Tibial artery (tissue), 4 donors: ENCODE results near the gene FLACC1.

Experiments
- DNase-seq, 2 donors: peaks; one replicate each; pipeline ENCODE4 v3.0.0-alpha.2; 2019
- H3K27ac ChIP-seq, 2 donors: fragments of 200-600 bp; sonication (generic) in 1 of 2; 1 replicate in 1 of 2; 2 replicates in 1 of 2; pipeline ENCODE4 v1.5.1; 2018 to 2019; ENCODE audit warnings: mild to moderate bottlenecking in 1 of 2
- H3K27me3 ChIP-seq, 2 donors: fragments of 200-600 bp; sonication (generic) in 1 of 2; one replicate each; pipeline versions ENCODE4 v1.5.1 to v1.6.0; 2016 to 2019
- H3K36me3 ChIP-seq, 3 donors: fragments of 200-600 bp; sonication (generic) in 2 of 3; one replicate each; pipeline ENCODE4 v1.5.1; 2016 to 2019; ENCODE audit warnings: mild to moderate bottlenecking in 2 of 3
- H3K4me1 ChIP-seq, 4 donors: fragments of 200-600 bp; sonication (generic) in 2 of 4; 1 replicate in 3 of 4; 2 replicates in 1 of 4; pipeline ENCODE4 v1.5.1; 2016 to 2019
- H3K4me3 ChIP-seq, 2 donors: fragments of 200-600 bp; sonication (generic) in 1 of 2; 1 replicate in 1 of 2; 2 replicates in 1 of 2; pipeline ENCODE4 v1.5.1; 2018 to 2019; ENCODE audit warnings: mild to moderate bottlenecking in 2 of 2
- H3K9me3 ChIP-seq, 3 donors: fragments of 200-600 bp; sonication (generic) in 1 of 3; one replicate each; pipeline ENCODE4 v1.5.1; 2016 to 2019
- intact Hi-C: fragments of 100-400 bp; cut with DNase I; formaldehyde crosslinking; loops from one replicate; pipeline ENCODE4 v1.15.0; 2023; ENCODE audit warnings: low total_unique reads
- TF ChIP-seq, protein P1 (sequence below), 2 experiments: fragments of 200-600 bp in 1 of 2; fragments of 450-650 bp in 1 of 2; IDR thresholded peaks; one replicate each; pipeline ENCODE4 v1.5.1; 2017 to 2019; ENCODE audit warnings: antibody characterized with exemption in 2 of 2, mild to moderate bottlenecking in 1 of 2, moderate library complexity in 1 of 2

FLACC1 gene

DNA sequence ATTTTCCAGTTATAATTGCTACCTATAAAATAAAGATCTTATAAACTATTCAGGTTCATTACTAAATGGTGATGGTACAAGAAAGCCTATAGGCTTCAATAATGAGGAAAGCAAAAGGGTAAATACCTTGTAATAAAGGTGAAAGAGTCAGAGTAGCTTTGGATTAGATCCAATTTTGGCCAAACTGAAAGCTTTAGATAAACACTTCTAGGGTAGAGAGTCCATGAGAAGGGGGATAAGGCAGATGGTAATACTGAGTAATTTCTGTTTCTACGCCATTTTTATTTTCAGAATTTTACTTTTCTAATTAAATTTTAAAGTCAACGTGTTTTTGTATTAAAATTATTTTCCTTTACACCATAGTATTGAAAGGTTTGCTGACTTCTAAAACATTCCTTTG is 87.4 kb downstream of the FLACC1 start:
- Histone ChIP-seq H3K36me3 (peaks cover 9 to 71% (median 35%) of the 10 kb centered on the region in 3 donors), H3K4me1 (no peaks in the 10 kb centered on the region), H3K9me3 (no peaks in the 10 kb centered on the region), H3K27me3 (no peaks in the 10 kb centered on the region), H3K4me3 (no peak overlapping the region), H3K27ac (no peak overlapping the region)
- TF ChIP-seq, protein P1, sequence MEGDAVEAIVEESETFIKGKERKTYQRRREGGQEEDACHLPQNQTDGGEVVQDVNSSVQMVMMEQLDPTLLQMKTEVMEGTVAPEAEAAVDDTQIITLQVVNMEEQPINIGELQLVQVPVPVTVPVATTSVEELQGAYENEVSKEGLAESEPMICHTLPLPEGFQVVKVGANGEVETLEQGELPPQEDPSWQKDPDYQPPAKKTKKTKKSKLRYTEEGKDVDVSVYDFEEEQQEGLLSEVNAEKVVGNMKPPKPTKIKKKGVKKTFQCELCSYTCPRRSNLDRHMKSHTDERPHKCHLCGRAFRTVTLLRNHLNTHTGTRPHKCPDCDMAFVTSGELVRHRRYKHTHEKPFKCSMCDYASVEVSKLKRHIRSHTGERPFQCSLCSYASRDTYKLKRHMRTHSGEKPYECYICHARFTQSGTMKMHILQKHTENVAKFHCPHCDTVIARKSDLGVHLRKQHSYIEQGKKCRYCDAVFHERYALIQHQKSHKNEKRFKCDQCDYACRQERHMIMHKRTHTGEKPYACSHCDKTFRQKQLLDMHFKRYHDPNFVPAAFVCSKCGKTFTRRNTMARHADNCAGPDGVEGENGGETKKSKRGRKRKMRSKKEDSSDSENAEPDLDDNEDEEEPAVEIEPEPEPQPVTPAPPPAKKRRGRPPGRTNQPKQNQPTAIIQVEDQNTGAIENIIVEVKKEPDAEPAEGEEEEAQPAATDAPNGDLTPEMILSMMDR (IDR thresholded peaks at IDR 0.05) = no peak
- intact Hi-C loops = no loop called here
- no peak for DNase-seq

DNA sequence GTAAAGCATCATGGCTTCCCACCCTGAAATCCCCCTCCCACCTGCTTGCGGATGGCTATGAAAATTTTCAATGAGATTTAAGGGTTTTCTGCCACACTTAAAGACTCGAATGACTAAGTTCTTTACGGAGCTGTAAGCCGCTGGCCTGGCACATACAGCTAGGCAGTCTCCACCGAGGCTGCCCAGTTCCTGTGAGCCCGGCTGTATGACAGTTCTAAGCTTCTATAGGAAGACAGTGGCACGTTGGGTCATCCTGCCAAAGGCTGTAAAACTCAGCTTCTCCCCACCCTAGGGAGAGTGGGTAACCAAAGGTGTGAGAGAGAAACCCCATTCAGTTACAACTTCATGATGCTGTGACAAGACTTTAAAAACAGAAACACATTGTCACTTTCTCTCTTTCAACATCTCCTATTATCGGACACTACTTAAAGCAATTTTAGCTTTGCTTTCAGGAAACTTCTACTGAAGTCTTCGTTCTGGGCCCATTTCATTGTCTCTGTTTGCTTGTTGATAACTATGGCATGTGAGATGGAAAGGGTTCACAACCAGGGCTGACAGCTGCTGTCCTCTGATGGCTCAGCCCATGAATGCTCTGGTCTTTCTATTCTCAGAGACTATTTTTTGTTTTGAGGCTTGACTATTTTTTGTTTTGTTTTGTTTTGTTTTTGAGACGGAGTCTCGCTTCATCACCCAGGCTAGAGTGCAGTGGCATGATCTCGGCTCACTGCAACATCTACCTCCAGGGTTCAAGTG is 89.7 kb downstream of the FLACC1 start:
- TF ChIP-seq, protein P1 (IDR thresholded peaks at IDR 0.05) = no peak
- Histone ChIP-seq H3K27me3 (no peaks in the 10 kb centered on the region), H3K36me3 (peaks cover 0 to 49% (median 13%) of the 10 kb centered on the region in 3 donors), H3K9me3 (no peaks in the 10 kb centered on the region), H3K4me3 (no peak overlapping the region), H3K27ac (no peak overlapping the region), H3K4me1 (no peaks in the 10 kb centered on the region)
- DNase-seq = no peak
- intact Hi-C loops = no loop called here

DNA sequence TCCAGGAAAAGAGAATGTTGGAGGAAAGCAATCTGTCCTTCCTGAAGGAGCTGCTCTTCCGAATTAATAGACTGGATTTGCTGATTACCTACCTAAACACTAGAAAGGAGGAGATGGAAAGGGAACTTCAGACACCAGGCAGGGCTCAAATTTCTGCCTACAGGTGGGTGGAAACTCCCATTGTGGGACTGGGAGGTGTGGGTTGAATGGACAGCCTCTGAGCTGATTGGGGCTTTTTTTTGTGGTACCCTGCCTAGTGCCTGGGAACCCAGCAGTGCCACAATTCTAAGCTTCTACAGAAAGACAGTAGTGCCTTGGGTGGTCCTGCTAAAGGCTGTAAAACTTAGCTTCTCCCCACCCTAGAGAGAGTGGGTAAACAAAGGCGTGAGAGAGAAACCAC is 90.5 kb downstream of the FLACC1 start:
- intact Hi-C loops = no loop called here

DNA sequence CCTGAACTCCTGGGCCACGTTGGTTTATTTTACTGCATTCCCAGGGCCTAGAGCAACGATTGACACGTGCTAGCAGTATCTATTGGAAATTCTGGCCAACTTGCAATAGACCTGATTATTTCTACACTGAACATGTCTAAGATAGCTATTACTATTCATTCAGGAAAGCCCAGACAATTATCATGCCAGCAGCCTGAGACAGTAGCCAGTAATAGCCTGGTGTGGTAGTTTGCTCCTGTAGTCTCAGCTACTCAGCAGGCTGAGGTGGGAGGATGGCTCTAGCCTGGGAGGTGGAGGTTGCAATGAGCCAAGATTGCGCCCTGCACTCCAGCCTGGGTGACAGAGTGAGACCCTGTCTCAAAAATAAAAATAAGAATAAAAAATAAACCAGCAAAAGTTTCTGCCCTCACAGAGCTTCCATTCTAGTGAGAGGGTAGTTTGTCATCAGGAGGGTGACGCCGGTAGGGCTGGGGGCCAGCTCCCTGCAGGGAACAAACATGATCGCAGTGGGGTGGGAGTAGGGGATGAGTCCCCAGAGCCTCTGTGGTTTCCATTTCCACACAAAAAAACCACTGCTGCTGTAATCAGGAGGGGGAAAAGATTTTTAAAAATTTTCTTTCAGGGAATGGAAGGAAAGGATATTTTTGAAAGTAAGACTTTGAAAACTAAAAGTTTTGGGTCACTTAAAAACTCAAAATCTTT is 92.5 kb downstream of the FLACC1 start:
- H3K4me1 ChIP-seq = peaks cover 0 to 17% (median 4%) of the 10 kb centered on the region in 4 donors
- TF ChIP-seq, protein P1 (IDR thresholded peaks at IDR 0.05) = no peak
- no peak for DNase-seq
- no peaks in the 10 kb centered on the region for H3K27me3 ChIP-seq
- H3K4me3 ChIP-seq = no peak overlapping the region
- H3K36me3 ChIP-seq = peaks cover 0 to 26% (median 10%) of the 10 kb centered on the region in 3 donors
- no peak overlapping the region for H3K27ac ChIP-seq
- intact Hi-C loops = no loop called here
- no peaks in the 10 kb centered on the region for H3K9me3 ChIP-seq

More for the DNA sequence above, 90.5 kb downstream of the FLACC1 start:
- no peak overlapping the region for H3K27ac ChIP-seq
- H3K4me1 ChIP-seq = peaks cover 0 to under 1% (median 0%) of the 10 kb centered on the region in 4 donors
- TF ChIP-seq, protein P1 (IDR thresholded peaks at IDR 0.05) = no peak
- H3K4me3 ChIP-seq = no peak overlapping the region
- peaks cover 0 to 41% (median 10%) of the 10 kb centered on the region in 3 donors for H3K36me3 ChIP-seq
- H3K27me3 ChIP-seq = no peaks in the 10 kb centered on the region
- no peaks in the 10 kb centered on the region for H3K9me3 ChIP-seq
- DNase-seq = no peak

DNA sequence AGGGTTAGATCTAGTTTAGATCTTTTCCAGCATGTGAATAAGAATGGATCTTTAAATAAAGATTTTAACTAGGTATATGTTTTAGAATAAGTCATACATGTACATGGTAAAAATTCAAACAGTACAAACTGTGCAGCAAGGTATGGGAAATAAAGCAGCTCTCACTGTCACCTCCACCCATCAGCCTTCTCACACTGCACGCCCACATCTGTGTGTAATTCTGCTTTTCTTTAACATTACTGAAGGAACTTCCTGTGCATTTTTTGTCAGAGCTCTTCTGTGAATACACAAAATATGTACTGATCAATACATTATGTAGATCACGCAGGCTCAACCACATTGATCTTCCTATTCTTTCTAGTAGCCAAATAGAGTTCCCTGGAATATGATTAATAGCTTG is 93.4 kb downstream of the FLACC1 start:
- Histone ChIP-seq H3K4me1 (peaks cover 0 to 25% (median 7%) of the 10 kb centered on the region in 4 donors), H3K27ac (no peak overlapping the region), H3K4me3 (no peak overlapping the region), H3K9me3 (no peaks in the 10 kb centered on the region), H3K27me3 (no peaks in the 10 kb centered on the region), H3K36me3 (peaks cover 0 to 18% (median 10%) of the 10 kb centered on the region in 3 donors)
- TF ChIP-seq, protein P1 (IDR thresholded peaks at IDR 0.05) = no peak
- intact Hi-C loops = no loop called here
- no peak for DNase-seq
